Mesenchymal stem cell (in vitro differentiated cells and primary cell): ENCODE data around the gene PTPRD.

ENCODE experiments used
- DNase-seq: peaks from one replicate; pipeline ENCODE4 v3.0.0-alpha.2; 2013
- H2AFZ ChIP-seq: one replicate; pipeline ENCODE4 v1.6.1; 2013; ENCODE audit warnings: low read depth, mild to moderate bottlenecking, control low read depth, inconsistent platforms, low read length, moderate library complexity
- H2AK5ac ChIP-seq: 2 replicates; pipeline ENCODE4 v1.6.1; 2013; ENCODE audit warnings: low read length, moderate library complexity, mild to moderate bottlenecking, inconsistent platforms; ENCODE audit not compliant: severe bottlenecking
- H2BK120ac ChIP-seq: one replicate; pipeline ENCODE4 v1.6.1; 2013; ENCODE audit warnings: low read depth, mild to moderate bottlenecking, inconsistent platforms, low read length, moderate library complexity
- H2BK12ac ChIP-seq, 2 experiments: one replicate each; pipeline ENCODE4 v1.6.1; 2013; ENCODE audit warnings: inconsistent platforms in 2 of 2, low read length in 2 of 2, mild to moderate bottlenecking in 2 of 2, moderate library complexity in 2 of 2, control low read depth in 1 of 2
- H2BK15ac ChIP-seq: one replicate; pipeline ENCODE4 v1.6.1; 2013; ENCODE audit warnings: mild to moderate bottlenecking, low read depth, inconsistent platforms; ENCODE audit not compliant: poor library complexity, severe bottlenecking
- H2BK5ac ChIP-seq: 2 replicates; pipeline ENCODE4 v1.6.1; 2013; ENCODE audit warnings: low read depth, mild to moderate bottlenecking, low read length, control low read depth, inconsistent platforms; ENCODE audit not compliant: poor library complexity, severe bottlenecking
- H3K14ac ChIP-seq, 2 experiments: one replicate each; pipeline ENCODE4 v1.6.1; 2013; ENCODE audit warnings: inconsistent platforms in 2 of 2, low read length in 2 of 2, control low read depth in 1 of 2, mild to moderate bottlenecking in 1 of 2, moderate library complexity in 1 of 2
- H3K18ac ChIP-seq, 2 experiments: one replicate each; pipeline ENCODE4 v1.6.1; 2013; ENCODE audit warnings: inconsistent platforms in 2 of 2, low read length in 2 of 2, control low read depth in 1 of 2, low read depth in 1 of 2, mild to moderate bottlenecking in 1 of 2
- H3K23ac ChIP-seq, 2 experiments: one replicate each; pipeline ENCODE4 v1.6.1; 2013; ENCODE audit warnings: inconsistent platforms in 2 of 2, low read length in 2 of 2, mild to moderate bottlenecking in 2 of 2, moderate library complexity in 2 of 2, control low read depth in 1 of 2
- H3K27ac ChIP-seq: 2 replicates; pipeline ENCODE4 v1.5.1; 2013; ENCODE audit warnings: mild to moderate bottlenecking, moderate library complexity, low read length, control low read depth, inconsistent platforms; ENCODE audit not compliant: poor library complexity, severe bottlenecking
- H3K27me3 ChIP-seq, 2 experiments: 2 replicates each; pipeline versions ENCODE4 v1.6.1 to v1.7.0; 2013; ENCODE audit warnings: low read length in 2 of 2, mild to moderate bottlenecking in 2 of 2, moderate library complexity in 2 of 2, control low read depth in 1 of 2, inconsistent platforms in 1 of 2; ENCODE audit not compliant: control insufficient read depth in 1 of 2, insufficient read depth in 1 of 2
- H3K36me3 ChIP-seq, 2 experiments: 2 replicates each; pipeline versions ENCODE4 v1.6.1 to v1.7.0; 2013; ENCODE audit warnings: low read length in 2 of 2, control low read depth in 1 of 2, inconsistent platforms in 1 of 2, low read depth in 1 of 2, mild to moderate bottlenecking in 1 of 2; ENCODE audit not compliant: insufficient read depth in 2 of 2, control insufficient read depth in 1 of 2
- H3K4ac ChIP-seq, 2 experiments: one replicate each; pipeline ENCODE4 v1.6.1; 2013; ENCODE audit warnings: inconsistent platforms in 2 of 2, low read length in 2 of 2, mild to moderate bottlenecking in 2 of 2, moderate library complexity in 2 of 2, control low read depth in 1 of 2, low read depth in 1 of 2
- H3K4me1 ChIP-seq: 2 replicates; pipeline ENCODE4 v1.6.1; 2013; ENCODE audit warnings: low read depth, low read length, control low read depth; ENCODE audit not compliant: control insufficient read depth, insufficient read depth
- H3K4me2 ChIP-seq: 2 replicates; pipeline ENCODE4 v1.6.1; 2013; ENCODE audit warnings: low read length, mild to moderate bottlenecking, inconsistent platforms; ENCODE audit not compliant: poor library complexity, severe bottlenecking
- H3K4me3 ChIP-seq, 2 experiments: 2 replicates each; pipeline versions ENCODE4 v1.5.1 to v1.7.0; 2013; ENCODE audit warnings: low read length in 2 of 2, mild to moderate bottlenecking in 2 of 2, control low read depth in 1 of 2, low read depth in 1 of 2; ENCODE audit not compliant: insufficient read depth in 1 of 2
- H3K79me1 ChIP-seq: replicated peaks from 2 replicates; pipeline ENCODE4 v1.6.1; 2013; ENCODE audit warnings: mild to moderate bottlenecking, control low read depth, low read length, inconsistent platforms; ENCODE audit not compliant: poor library complexity, severe bottlenecking
- H3K9ac ChIP-seq: 2 replicates; pipeline ENCODE4 v1.7.0; 2013; ENCODE audit warnings: mild to moderate bottlenecking, low read length, moderate library complexity
- H3K9me3 ChIP-seq: 2 replicates; pipeline ENCODE4 v1.7.0; 2013; ENCODE audit warnings: mild to moderate bottlenecking, low read length; ENCODE audit not compliant: control insufficient read depth
- H4K8ac ChIP-seq: one replicate; pipeline ENCODE4 v1.6.1; 2013; ENCODE audit warnings: inconsistent platforms, mild to moderate bottlenecking, low read length, moderate library complexity
- H4K91ac ChIP-seq: one replicate; pipeline ENCODE4 v1.6.1; 2013; ENCODE audit warnings: mild to moderate bottlenecking, low read length, inconsistent platforms
- WGBS: methylation state at CpG from one replicate; pipeline ENCODE4 v1.1.7; 2013; ENCODE audit warnings: mixed read lengths; 5-methylcytosine and 5-hydroxymethylcytosine counted together

Gene PTPRD

GRCh38 chr9:8395022-8395421 is 2217.8 kb downstream of the PTPRD start:
- Histone ChIP-seq H2BK12ac (no peak overlapping the region), H3K4me3 (no peak overlapping the region), H3K4me2 (no peak overlapping the region), H4K8ac (no peak overlapping the region), H3K4ac (no peak overlapping the region), H3K23ac (no peak overlapping the region), H2AFZ (no peak overlapping the region), H2BK15ac (no peak overlapping the region), H3K14ac (no peak overlapping the region), H3K9me3 (no peaks in the 10 kb centered on the region), H3K4me1 (no peaks in the 10 kb centered on the region), H4K91ac (no peak overlapping the region), H3K27ac (no peak overlapping the region), H3K36me3 (no peaks in the 10 kb centered on the region), H3K9ac (no peak overlapping the region), H2BK120ac (no peak overlapping the region), H2BK5ac (no peak overlapping the region), H3K27me3 (no peaks in the 10 kb centered on the region), H3K18ac (no peak overlapping the region), H2AK5ac (no peak overlapping the region), H3K79me1 (no peaks in the 10 kb centered on the region)
- WGBS, result 100% methylated on average over 1 of the region's 4 CpGs
- DNase-seq, result no peak

- H2BK120ac ChIP-seq, result no peak overlapping the region
- 100% methylated on average over 1 of the region's 1 CpG for WGBS
- H3K4ac ChIP-seq, result no peak overlapping the region
- no peaks in the 10 kb centered on the region for H3K27me3 ChIP-seq
- H2BK15ac ChIP-seq, result no peak overlapping the region
- no peak overlapping the region for H2BK5ac ChIP-seq
- no peak overlapping the region for H2BK12ac ChIP-seq
- no peak overlapping the region for H3K23ac ChIP-seq
- H3K4me2 ChIP-seq, result no peak overlapping the region
- H4K91ac ChIP-seq, result no peak overlapping the region
- no peak overlapping the region for H2AK5ac ChIP-seq
- H2AFZ ChIP-seq, result no peak overlapping the region
- DNase-seq, result no peak
- no peak overlapping the region for H3K14ac ChIP-seq
- H4K8ac ChIP-seq, result no peak overlapping the region
- no peak overlapping the region for H3K9ac ChIP-seq
- H3K18ac ChIP-seq, result no peak overlapping the region
- no peaks in the 10 kb centered on the region for H3K36me3 ChIP-seq
- no peaks in the 10 kb centered on the region for H3K9me3 ChIP-seq
- no peaks in the 10 kb centered on the region for H3K79me1 ChIP-seq
- no peak overlapping the region for H3K4me3 ChIP-seq
- H3K27ac ChIP-seq, result no peak overlapping the region
- no peaks in the 10 kb centered on the region for H3K4me1 ChIP-seq
Measured at GRCh38 chr9:8394341-8394740, 2218.5 kb downstream of the PTPRD start.

DNA sequence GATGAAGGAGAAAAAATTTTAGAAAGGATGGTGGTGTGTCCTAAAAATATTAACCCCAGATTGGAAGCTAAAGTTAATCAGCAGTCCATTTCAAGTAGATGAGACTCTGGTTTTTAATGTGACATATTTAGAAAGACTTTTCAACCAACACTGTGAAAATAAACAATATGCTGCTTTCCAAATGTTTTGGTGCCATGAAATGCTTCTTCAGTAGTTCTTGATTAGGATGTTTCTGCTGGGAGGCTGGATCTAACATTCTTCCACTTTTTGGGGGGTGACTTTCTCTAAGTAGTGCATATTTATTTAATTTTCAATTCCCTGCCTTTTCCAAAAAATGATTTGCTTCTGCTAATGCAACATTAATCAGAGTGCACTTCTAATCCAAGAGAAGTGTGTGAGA is 2219.9 kb downstream of the PTPRD start:
- Histone ChIP-seq H3K79me1 (no peaks in the 10 kb centered on the region), H2BK120ac (no peak overlapping the region), H3K4me2 (no peak overlapping the region), H3K27ac (no peak overlapping the region), H3K36me3 (no peaks in the 10 kb centered on the region), H2BK5ac (no peak overlapping the region), H3K4me3 (no peak overlapping the region), H3K27me3 (no peaks in the 10 kb centered on the region), H3K23ac (no peak overlapping the region), H3K18ac (no peak overlapping the region), H3K9ac (no peak overlapping the region), H4K91ac (no peak overlapping the region), H3K9me3 (no peaks in the 10 kb centered on the region), H2AK5ac (no peak overlapping the region), H3K4ac (no peak overlapping the region), H3K14ac (no peak overlapping the region), H3K4me1 (no peaks in the 10 kb centered on the region), H4K8ac (no peak overlapping the region), H2BK12ac (no peak overlapping the region), H2BK15ac (no peak overlapping the region), H2AFZ (no peak overlapping the region)
- no peak for DNase-seq

DNA sequence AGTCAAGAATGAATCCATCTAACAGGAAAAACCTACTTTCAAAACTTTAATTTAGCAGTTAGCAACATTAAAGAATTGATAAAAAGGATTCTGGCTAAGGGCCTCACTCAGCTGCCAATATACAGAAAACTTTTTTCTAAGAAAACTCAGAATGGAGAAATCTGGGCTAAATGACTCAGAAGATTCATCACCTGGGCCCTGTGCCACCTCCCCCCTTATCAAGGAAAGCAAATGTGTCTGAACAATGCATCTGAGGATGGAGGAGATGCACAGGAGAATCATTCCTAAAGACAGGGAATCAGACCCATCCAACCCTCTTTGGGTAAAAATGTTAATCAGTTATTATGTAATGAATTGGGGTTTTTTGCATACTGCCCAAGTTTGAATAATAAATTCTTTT is 2221.2 kb downstream of the PTPRD start:
- Histone ChIP-seq H4K8ac (no peak overlapping the region), H3K14ac (no peak overlapping the region), H3K27me3 (no peaks in the 10 kb centered on the region), H3K27ac (no peak overlapping the region), H2BK120ac (no peak overlapping the region), H3K4me1 (no peaks in the 10 kb centered on the region), H2AK5ac (no peak overlapping the region), H3K23ac (no peak overlapping the region), H2BK5ac (no peak overlapping the region), H3K79me1 (no peaks in the 10 kb centered on the region), H3K4me2 (no peak overlapping the region), H3K9me3 (no peaks in the 10 kb centered on the region), H3K36me3 (no peaks in the 10 kb centered on the region), H2AFZ (no peak overlapping the region), H2BK12ac (no peak overlapping the region), H3K4me3 (no peak overlapping the region), H2BK15ac (no peak overlapping the region), H3K4ac (no peak overlapping the region), H3K9ac (no peak overlapping the region), H3K18ac (no peak overlapping the region), H4K91ac (no peak overlapping the region)
- no peak for DNase-seq
